Ishikawa (cell line): ENCODE results near the gene ARHGEF4.

Source experiments
- FOXM1 ChIP-seq: IDR thresholded peaks from 2 replicates; pipeline ENCODE4 v1.6.1; 2012; ENCODE audit warnings: low read depth, borderline replicate concordance
- NFIC ChIP-seq: IDR thresholded peaks from 2 replicates; pipeline ENCODE4 v1.6.1; 2012
- TCF12 ChIP-seq: IDR thresholded peaks from 2 replicates; pipeline ENCODE4 v1.6.1; 2012; ENCODE audit warnings: low read depth
- TF ChIP-seq, protein P1 (sequence below): IDR thresholded peaks from 2 replicates; pipeline ENCODE4 v1.6.1; 2012; ENCODE audit warnings: low read depth, mild to moderate bottlenecking

DNA sequence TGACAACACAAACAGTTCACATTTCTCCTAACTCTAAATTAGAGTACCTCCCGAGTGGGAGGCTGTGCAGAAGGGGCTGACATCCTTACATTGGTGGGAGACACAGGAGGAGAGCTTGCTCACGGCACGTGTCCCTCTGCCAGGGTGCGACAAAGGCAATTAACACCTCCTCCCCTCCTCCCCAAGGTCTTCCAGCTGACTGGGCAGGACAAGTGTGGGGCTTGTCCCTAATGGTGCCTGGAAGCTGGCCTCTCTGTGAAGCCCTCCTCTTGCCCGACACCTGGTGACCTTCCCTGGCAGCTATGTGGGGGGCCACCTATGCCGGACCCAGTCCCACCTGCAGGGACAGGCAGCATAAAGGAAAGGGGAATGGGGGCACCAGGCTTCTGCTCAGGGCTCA is 199.6 kb downstream of the ARHGEF4 start:
- TF ChIP-seq FOXM1: no peak
- TF ChIP-seq NFIC: no peak
- TF ChIP-seq, protein P1, sequence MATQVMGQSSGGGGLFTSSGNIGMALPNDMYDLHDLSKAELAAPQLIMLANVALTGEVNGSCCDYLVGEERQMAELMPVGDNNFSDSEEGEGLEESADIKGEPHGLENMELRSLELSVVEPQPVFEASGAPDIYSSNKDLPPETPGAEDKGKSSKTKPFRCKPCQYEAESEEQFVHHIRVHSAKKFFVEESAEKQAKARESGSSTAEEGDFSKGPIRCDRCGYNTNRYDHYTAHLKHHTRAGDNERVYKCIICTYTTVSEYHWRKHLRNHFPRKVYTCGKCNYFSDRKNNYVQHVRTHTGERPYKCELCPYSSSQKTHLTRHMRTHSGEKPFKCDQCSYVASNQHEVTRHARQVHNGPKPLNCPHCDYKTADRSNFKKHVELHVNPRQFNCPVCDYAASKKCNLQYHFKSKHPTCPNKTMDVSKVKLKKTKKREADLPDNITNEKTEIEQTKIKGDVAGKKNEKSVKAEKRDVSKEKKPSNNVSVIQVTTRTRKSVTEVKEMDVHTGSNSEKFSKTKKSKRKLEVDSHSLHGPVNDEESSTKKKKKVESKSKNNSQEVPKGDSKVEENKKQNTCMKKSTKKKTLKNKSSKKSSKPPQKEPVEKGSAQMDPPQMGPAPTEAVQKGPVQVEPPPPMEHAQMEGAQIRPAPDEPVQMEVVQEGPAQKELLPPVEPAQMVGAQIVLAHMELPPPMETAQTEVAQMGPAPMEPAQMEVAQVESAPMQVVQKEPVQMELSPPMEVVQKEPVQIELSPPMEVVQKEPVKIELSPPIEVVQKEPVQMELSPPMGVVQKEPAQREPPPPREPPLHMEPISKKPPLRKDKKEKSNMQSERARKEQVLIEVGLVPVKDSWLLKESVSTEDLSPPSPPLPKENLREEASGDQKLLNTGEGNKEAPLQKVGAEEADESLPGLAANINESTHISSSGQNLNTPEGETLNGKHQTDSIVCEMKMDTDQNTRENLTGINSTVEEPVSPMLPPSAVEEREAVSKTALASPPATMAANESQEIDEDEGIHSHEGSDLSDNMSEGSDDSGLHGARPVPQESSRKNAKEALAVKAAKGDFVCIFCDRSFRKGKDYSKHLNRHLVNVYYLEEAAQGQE: no peak
- no peak for TF ChIP-seq TCF12
